Ovary (tissue), 9 donors: ENCODE measurements around the gene DENND2A. TPM values are rescaled to one million over a fixed set of nuclear protein-coding genes. Genes with fewer than 3 reads are reported as not detected.
"Not testable (repeated sequence)": the region's sequence is repeated elsewhere in the genome, so short reads cannot be mapped to it uniquely, and the experiment has no call there.

Source experiments
- DNase-seq, 5 donors: peaks; one replicate each; pipeline ENCODE4 v3.0.0-alpha.2; 2019 to 2020
- H3K27ac ChIP-seq, 2 donors: fragments of 200-600 bp; one replicate each; pipeline versions ENCODE4 v1.5.1 to v1.8.0; 2019 to 2022
- H3K27me3 ChIP-seq: fragments of 200-600 bp; one replicate; pipeline ENCODE4 v1.8.0; 2022
- H3K36me3 ChIP-seq: fragments of 200-600 bp; sonication (generic); one replicate; pipeline ENCODE4 v1.5.1; 2019
- H3K4me1 ChIP-seq: one replicate; pipeline ENCODE4 v1.8.1; 2013; ENCODE audit warnings: mild to moderate bottlenecking, moderate library complexity; ENCODE audit not compliant: insufficient read depth
- H3K4me3 ChIP-seq: fragments of 200-600 bp; sonication (generic); one replicate; pipeline ENCODE4 v1.5.1; 2017
- H3K9me3 ChIP-seq, 2 donors: fragments of 200-600 bp in 1 of 2; sonication (generic) in 1 of 2; one replicate each; pipeline versions ENCODE4 v1.5.1 to v1.8.1; 2013 to 2019; ENCODE audit warnings: mild to moderate bottlenecking in 1 of 2, moderate library complexity in 1 of 2
- CTCF ChIP-seq, 3 donors: fragments of 450-650 bp in 2 of 3; fragments of 200-600 bp in 1 of 3; IDR thresholded peaks; one replicate each; pipeline versions ENCODE4 v1.5.1 to v1.8.0; 2016 to 2022; ENCODE audit warnings: antibody characterized with exemption in 3 of 3, mild to moderate bottlenecking in 1 of 3
- EP300 ChIP-seq: sonication (generic); formaldehyde crosslinking; IDR thresholded peaks from one replicate; pipeline ENCODE4 v1.6.1; 2017; ENCODE audit warnings: antibody characterized with exemption
- POLR2A ChIP-seq: fragments of 450-650 bp; IDR thresholded peaks from one replicate; pipeline ENCODE4 v1.6.1; 2017; ENCODE audit warnings: antibody characterized with exemption, mild to moderate bottlenecking, moderate library complexity
- WGBS, 3 donors: extraction: QIAGEN DNeasy Blood & Tissue Kit in 1 of 3; methylation state at CpG; one replicate each; pipeline versions ENCODE4 v1.1.5 to v1.1.7; 2013 to 2017; 5-methylcytosine and 5-hydroxymethylcytosine counted together
- intact Hi-C, 4 donors: fragments of 100-400 bp; cut with DNase I; formaldehyde crosslinking; loops; one replicate each; pipeline versions ENCODE4 v1.11.0 to v1.15.1; 2022 to 2023
- polyA plus RNA-seq, 2 donors: library from polyadenylated mRNA; stranded (reverse); fragments of 200-250 nt in 1 of 2; fragments of 350-450 nt in 1 of 2; fragmentation: Illumina TruSeq in 1 of 2; extraction: RNeasy Lipid Tissue Mini Kit (QIAGEN cat#74804) in 1 of 2; gene quantifications; one replicate each; pipeline ENCODE4 v1.2.3, GENCODE V29; 2013 to 2014
- total RNA-seq, 7 donors: library from RNA; depleted of rRNA in 2 of 7; stranded (reverse); fragments of >200 nt in 2 of 7; fragmentation: NEBNext Ultra II Directional in 3 of 7; extraction: Animal tissue kit (Norgen Biotek cat#: 25700) in 3 of 7; gene quantifications; one replicate each; pipeline versions ENCODE4 v1.1.0 to v1.2.4, GENCODE V29; 2016 to 2023
- donor health status: DM: no; HTN: no; CAD: no; lungs with moderate emphysema.
- donor health status: DM: no; HTN: no; CAD: no.
- donor health status: Bipolar disorder and iron deficiency.
- donor health status: DM: yes; HTN: yes; CAD: no.
- donor health status: DM: no; HTN: no; CAD: no.
- donor health status: DM: yes; HTN: yes; CAD: no.

Gene DENND2A
- total and polyA plus RNA-seq, 9 donors, result 9.8 to 61.8 (median 36.1) TPM

- DNase-seq, result peak in 1 of 5 donors; percentile 3
- TF ChIP-seq EP300 (no peak), CTCF (IDR thresholded peaks at IDR 0.05) (no peak), POLR2A (no peak)
- no peaks in the 10 kb centered on the region for H3K9me3 ChIP-seq
- no peak overlapping the region for H3K4me3 ChIP-seq
- 84 to 87% (median 84%) methylated on average over 7 of the region's 7 CpGs for WGBS, 3 donors
- no peaks in the 10 kb centered on the region for H3K36me3 ChIP-seq
- H3K4me1 ChIP-seq, result peaks cover 13% of the 10 kb centered on the region
- H3K27me3 ChIP-seq, result no peaks in the 10 kb centered on the region
- intact Hi-C loops, result no loop called here
- no peak overlapping the region for H3K27ac ChIP-seq
Measured at GRCh38 chr7:140631602-140632001, 9.0 kb downstream of the DENND2A start.

GRCh38 chr7:140631021-140631420 lies 9.6 kb downstream of the DENND2A start:
- H3K4me3 ChIP-seq, result no peak overlapping the region
- H3K9me3 ChIP-seq, result no peaks in the 10 kb centered on the region
- no peak overlapping the region for H3K27ac ChIP-seq
- no peaks in the 10 kb centered on the region for H3K27me3 ChIP-seq
- peaks cover 17% of the 10 kb centered on the region for H3K4me1 ChIP-seq
- H3K36me3 ChIP-seq, result no peaks in the 10 kb centered on the region
- WGBS, 3 donors, result 55 to 75% (median 73%) methylated on average over 6 of the region's 6 CpGs
- no peak for TF ChIP-seq EP300
- no peak for TF ChIP-seq CTCF (IDR thresholded peaks at IDR 0.05)
- no peak for TF ChIP-seq POLR2A
- DNase-seq, result no peak
- intact Hi-C loops, result no loop called here

GRCh38 chr7:140625908-140626868 lies 14.4 kb downstream of the DENND2A start:
- TF ChIP-seq POLR2A (no peak), CTCF (IDR thresholded peaks at IDR 0.05) (no peak), EP300 (no peak)
- Histone ChIP-seq H3K4me3 (no peak overlapping the region), H3K9me3 (no peaks in the 10 kb centered on the region)

GRCh38 chr7:140625192-140625558 lies 15.4 kb downstream of the DENND2A start:
- H3K9me3 ChIP-seq, H3K27ac ChIP-seq, intact Hi-C loops, H3K27me3 ChIP-seq, H3K4me3 ChIP-seq, DNase-seq, H3K36me3 ChIP-seq: not testable (repeated sequence)
- WGBS, 3 donors, result 92 to 94% (median 93%) methylated on average over 10 of the region's 10 CpGs
- peaks cover 12% of the 10 kb centered on the region for H3K4me1 ChIP-seq

More at GRCh38 chr7:140625908-140626868, 14.4 kb downstream of the DENND2A start:
- Histone ChIP-seq H3K36me3 (no peaks in the 10 kb centered on the region), H3K4me1 (peaks cover 12% of the 10 kb centered on the region), H3K27me3 (no peaks in the 10 kb centered on the region), H3K27ac (peak overlapping the region in 1 of 2 donors; percentile 69)
- DNase-seq, result peak; percentile 95 to 98 (median 97)
- intact Hi-C loops, result no loop called here
- WGBS, 3 donors, result 40 to 45% (median 42%) methylated on average over 17 of the region's 17 CpGs
